ENCODE measurements around the gene APOA4. TPM values are rescaled to one million over a fixed set of nuclear protein-coding genes. Genes with fewer than 3 reads are reported as not detected.
A peak's percentile ranks its signal among the peaks of the same experiment; 100 is the strongest.

Gene APOA4
- total RNA-seq, 1 experiment from 2014 or later = not detected

GRCh38 chr11:116774661-116775060 is 48.4 kb downstream of the APOA4 start:
- Histone ChIP-seq H3K27me3 (ENCODE audit: control insufficient read depth, insufficient read depth, low read length) (no peaks in the 10 kb centered on the region), H3K4me3 (ENCODE audit: low read depth in 2 of 2, low read length in 2 of 2) (no peak overlapping the region), H3K27ac (ENCODE audit: low read length) (no peak overlapping the region), H3K9me3 (ENCODE audit: control insufficient read depth, insufficient read depth, low read depth, low read length) (no peaks in the 10 kb centered on the region), H3K4me1 (ENCODE audit: control insufficient read depth, insufficient read depth, low read length) (peaks cover 20% of the 10 kb centered on the region), H3K36me3 (ENCODE audit: control insufficient read depth, insufficient read depth, low read length) (peaks cover 23% of the 10 kb centered on the region)
- POLR2A ChIA-PET = interaction anchor here (0.6 kb wide), 1 partner anchor 14 kb away, joined by 3 read pairs; no protein-coding TSS in a partner anchor
- intact Hi-C loops (cut with micrococcal nuclease; ENCODE audit: unreplicated experiment) (no loop called here), in situ Hi-C loops (cut with HindIII; ENCODE audit: low pct_unique_long_range_greater_than_20kb, low sequenced_read_pairs) (no loop called here)
- no TSS peak for BruUV-seq (replicated peaks)
- CTCF ChIA-PET = no interaction called here
- DNase-seq (ENCODE audit: low read depth, low spot score) (no peak), ATAC-seq (no peak)
- TF ChIP-seq SIN3A (IDR thresholded peaks at IDR 0.05; ENCODE audit: borderline replicate concordance, insufficient read depth, low read depth, low read length) (no peak), POLR2AphosphoS5 (IDR thresholded peaks at IDR 0.05; ENCODE audit: low read depth, low read length) (no peak), TCF7L2 (IDR thresholded peaks at IDR 0.05; ENCODE audit: low read depth, low read length) (no peak)
- TF ChIP-seq, protein P1, sequence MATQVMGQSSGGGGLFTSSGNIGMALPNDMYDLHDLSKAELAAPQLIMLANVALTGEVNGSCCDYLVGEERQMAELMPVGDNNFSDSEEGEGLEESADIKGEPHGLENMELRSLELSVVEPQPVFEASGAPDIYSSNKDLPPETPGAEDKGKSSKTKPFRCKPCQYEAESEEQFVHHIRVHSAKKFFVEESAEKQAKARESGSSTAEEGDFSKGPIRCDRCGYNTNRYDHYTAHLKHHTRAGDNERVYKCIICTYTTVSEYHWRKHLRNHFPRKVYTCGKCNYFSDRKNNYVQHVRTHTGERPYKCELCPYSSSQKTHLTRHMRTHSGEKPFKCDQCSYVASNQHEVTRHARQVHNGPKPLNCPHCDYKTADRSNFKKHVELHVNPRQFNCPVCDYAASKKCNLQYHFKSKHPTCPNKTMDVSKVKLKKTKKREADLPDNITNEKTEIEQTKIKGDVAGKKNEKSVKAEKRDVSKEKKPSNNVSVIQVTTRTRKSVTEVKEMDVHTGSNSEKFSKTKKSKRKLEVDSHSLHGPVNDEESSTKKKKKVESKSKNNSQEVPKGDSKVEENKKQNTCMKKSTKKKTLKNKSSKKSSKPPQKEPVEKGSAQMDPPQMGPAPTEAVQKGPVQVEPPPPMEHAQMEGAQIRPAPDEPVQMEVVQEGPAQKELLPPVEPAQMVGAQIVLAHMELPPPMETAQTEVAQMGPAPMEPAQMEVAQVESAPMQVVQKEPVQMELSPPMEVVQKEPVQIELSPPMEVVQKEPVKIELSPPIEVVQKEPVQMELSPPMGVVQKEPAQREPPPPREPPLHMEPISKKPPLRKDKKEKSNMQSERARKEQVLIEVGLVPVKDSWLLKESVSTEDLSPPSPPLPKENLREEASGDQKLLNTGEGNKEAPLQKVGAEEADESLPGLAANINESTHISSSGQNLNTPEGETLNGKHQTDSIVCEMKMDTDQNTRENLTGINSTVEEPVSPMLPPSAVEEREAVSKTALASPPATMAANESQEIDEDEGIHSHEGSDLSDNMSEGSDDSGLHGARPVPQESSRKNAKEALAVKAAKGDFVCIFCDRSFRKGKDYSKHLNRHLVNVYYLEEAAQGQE (IDR thresholded peaks at IDR 0.05; ENCODE audit: insufficient read depth in 1 of 2, low read depth in 2 of 2, low read length in 1 of 2) = no peak
- TF ChIP-seq, protein P2, sequence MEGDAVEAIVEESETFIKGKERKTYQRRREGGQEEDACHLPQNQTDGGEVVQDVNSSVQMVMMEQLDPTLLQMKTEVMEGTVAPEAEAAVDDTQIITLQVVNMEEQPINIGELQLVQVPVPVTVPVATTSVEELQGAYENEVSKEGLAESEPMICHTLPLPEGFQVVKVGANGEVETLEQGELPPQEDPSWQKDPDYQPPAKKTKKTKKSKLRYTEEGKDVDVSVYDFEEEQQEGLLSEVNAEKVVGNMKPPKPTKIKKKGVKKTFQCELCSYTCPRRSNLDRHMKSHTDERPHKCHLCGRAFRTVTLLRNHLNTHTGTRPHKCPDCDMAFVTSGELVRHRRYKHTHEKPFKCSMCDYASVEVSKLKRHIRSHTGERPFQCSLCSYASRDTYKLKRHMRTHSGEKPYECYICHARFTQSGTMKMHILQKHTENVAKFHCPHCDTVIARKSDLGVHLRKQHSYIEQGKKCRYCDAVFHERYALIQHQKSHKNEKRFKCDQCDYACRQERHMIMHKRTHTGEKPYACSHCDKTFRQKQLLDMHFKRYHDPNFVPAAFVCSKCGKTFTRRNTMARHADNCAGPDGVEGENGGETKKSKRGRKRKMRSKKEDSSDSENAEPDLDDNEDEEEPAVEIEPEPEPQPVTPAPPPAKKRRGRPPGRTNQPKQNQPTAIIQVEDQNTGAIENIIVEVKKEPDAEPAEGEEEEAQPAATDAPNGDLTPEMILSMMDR (IDR thresholded peaks at IDR 0.05) = no peak

DNA sequence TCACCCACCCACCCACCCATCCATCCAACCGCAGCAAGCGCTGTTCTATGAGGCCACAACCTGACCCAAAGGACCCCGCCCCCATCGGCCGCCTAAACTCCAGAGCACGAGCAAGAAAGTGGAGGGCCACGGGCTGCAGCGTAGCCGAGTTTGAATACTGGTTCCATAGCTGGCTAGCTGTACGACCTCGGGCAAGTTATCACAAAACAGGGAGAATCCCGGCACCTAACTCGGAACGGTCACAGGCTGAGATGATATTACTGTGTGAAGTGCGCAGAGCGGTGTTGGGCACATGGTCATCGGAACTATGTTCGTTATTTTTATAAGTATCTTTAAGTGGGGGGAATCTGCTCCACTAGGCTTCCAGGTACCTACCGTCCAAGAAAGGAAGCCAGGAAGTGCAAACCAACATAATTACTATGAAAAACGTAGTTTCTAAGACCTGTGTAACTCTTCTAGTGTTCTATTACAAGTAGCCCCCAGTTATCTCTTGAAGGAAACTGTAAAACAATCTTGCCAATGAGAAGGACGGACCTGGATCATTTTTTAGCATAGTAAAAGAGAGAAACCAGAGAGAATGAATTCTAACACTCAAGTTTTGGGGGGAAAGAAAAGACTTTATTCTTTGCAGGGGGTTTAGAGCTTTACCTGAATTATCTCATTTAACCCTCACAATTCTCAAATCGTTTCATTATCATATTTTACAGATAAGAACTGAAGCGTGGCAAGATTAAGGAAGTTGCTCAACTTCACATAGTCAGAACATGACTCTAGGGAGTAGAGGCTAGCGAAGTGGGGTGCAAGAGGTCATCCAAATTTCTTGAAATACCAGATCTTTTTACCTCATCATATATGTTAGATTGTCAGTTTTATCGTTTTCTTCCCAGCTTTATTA is 49.7 kb downstream of the APOA4 start:
- ChIA-PET POLR2A (interaction anchor here (1.7 kb wide), 1 partner anchor 13 kb away, joined by 3 read pairs; no protein-coding TSS in a partner anchor), CTCF (no interaction called here)
- TSS peak; percentile 97 for BruUV-seq (replicated peaks)
- peak; percentile 75 for ATAC-seq
- Histone ChIP-seq H3K36me3 (ENCODE audit: control insufficient read depth, insufficient read depth, low read length) (peaks cover 11% of the 10 kb centered on the region), H3K4me1 (ENCODE audit: control insufficient read depth, insufficient read depth, low read length) (peaks cover 20% of the 10 kb centered on the region), H3K4me3 (ENCODE audit: low read depth in 2 of 2, low read length in 2 of 2) (peak overlapping the region; percentile 90 to 96), H3K27ac (ENCODE audit: low read length) (peak overlapping the region; percentile 95), H3K27me3 (ENCODE audit: control insufficient read depth, insufficient read depth, low read length) (no peaks in the 10 kb centered on the region), H3K9me3 (ENCODE audit: control insufficient read depth, insufficient read depth, low read depth, low read length) (no peaks in the 10 kb centered on the region)
- DNase-seq (ENCODE audit: low read depth, low spot score) = no peak
- TF ChIP-seq POLR2AphosphoS5 (IDR thresholded peaks at IDR 0.05; ENCODE audit: low read depth, low read length) (0 out of 2 replicates have a peak, but pooled peaks have one; percentile 33), SIN3A (IDR thresholded peaks at IDR 0.05; ENCODE audit: borderline replicate concordance, insufficient read depth, low read depth, low read length) (no peak), TCF7L2 (IDR thresholded peaks at IDR 0.05; ENCODE audit: low read depth, low read length) (no peak)
- TF ChIP-seq, protein P2 (IDR thresholded peaks at IDR 0.05) = no peak
- in situ Hi-C loops (cut with HindIII; ENCODE audit: low pct_unique_long_range_greater_than_20kb, low sequenced_read_pairs) = no loop called here
- intact Hi-C loops (cut with micrococcal nuclease; ENCODE audit: unreplicated experiment) = no loop called here

Measured in Panc1 (cell line).